Mucosa of stomach (tissue), 1 donor: ENCODE results near the gene CSRP3.

Experiments used
- H3K27me3 ChIP-seq: one replicate; pipeline ENCODE4 v1.7.0; 2013; ENCODE audit warnings: mild to moderate bottlenecking, low read length; ENCODE audit not compliant: control insufficient read depth, insufficient read depth
- H3K36me3 ChIP-seq: one replicate; pipeline ENCODE4 v1.7.0; 2013; ENCODE audit warnings: low read length; ENCODE audit not compliant: control insufficient read depth, insufficient read depth
- H3K4me1 ChIP-seq: one replicate; pipeline ENCODE4 v1.7.0; 2013; ENCODE audit warnings: mild to moderate bottlenecking, low read length; ENCODE audit not compliant: control insufficient read depth, insufficient read depth
- H3K4me3 ChIP-seq: one replicate; pipeline ENCODE4 v1.7.0; 2013; ENCODE audit warnings: low read length
- H3K9ac ChIP-seq: one replicate; pipeline ENCODE4 v1.7.0; 2013; ENCODE audit warnings: mild to moderate bottlenecking, low read length, moderate library complexity
- H3K9me3 ChIP-seq: one replicate; pipeline ENCODE4 v1.7.0; 2013; ENCODE audit warnings: mild to moderate bottlenecking, low read length, moderate library complexity; ENCODE audit not compliant: control insufficient read depth
- donor health status: Pancreatic carcinoma.

CSRP3 gene

GRCh38 chr11:19134004-19134403 lies 67.8 kb downstream of the CSRP3 start:
- H3K27me3 ChIP-seq: no peaks in the 10 kb centered on the region
- no peaks in the 10 kb centered on the region for H3K36me3 ChIP-seq
- H3K9ac ChIP-seq: no peak overlapping the region
- no peak overlapping the region for H3K4me3 ChIP-seq
- H3K4me1 ChIP-seq: no peaks in the 10 kb centered on the region
- H3K9me3 ChIP-seq: no peaks in the 10 kb centered on the region
